K562 (cell line): ENCODE measurements around the gene ABHD16A. TPM values are rescaled to one million over a fixed set of nuclear protein-coding genes. Genes with fewer than 3 reads are reported as not detected.

Source experiments
- DDX20 ChIP-seq: fragments of 450-650 bp; IDR thresholded peaks from 2 replicates; pipeline ENCODE4 v1.6.1; 2016; ENCODE audit warnings: missing genetic modification characterization, low read depth, mild to moderate bottlenecking, missing compliant biosample characterization, moderate library complexity
- GABPB2 ChIP-seq: fragments of 250-450 bp; sonication (Bioruptor Pico); conservative IDR thresholded peaks from 2 replicates; pipeline ENCODE4 v1.5.1; 2021; ENCODE audit warnings: mild to moderate bottlenecking
- HDAC2 ChIP-seq: fragments of 450-650 bp; IDR thresholded peaks from 2 replicates; pipeline ENCODE4 v1.6.1; 2016; ENCODE audit warnings: mild to moderate bottlenecking
- KLF16 ChIP-seq: IDR thresholded peaks from 2 replicates; pipeline ENCODE4 v1.6.1; 2016; ENCODE audit warnings: antibody characterized with exemption
- LARP7 ChIP-seq: fragments of 450-650 bp; IDR thresholded peaks from 2 replicates; pipeline ENCODE4 v1.6.1; 2016
- MAZ ChIP-seq, 2 experiments: fragments of 450-650 bp in 1 of 2; sonication (generic) in 1 of 2; formaldehyde crosslinking; IDR thresholded peaks in 1 of 2; conservative IDR thresholded peaks in 1 of 2; 2 replicates each; pipeline versions ENCODE4 v1.4.0 to v1.5.0; 2020; ENCODE audit warnings: mild to moderate bottlenecking in 1 of 2, missing genetic modification reagents in 1 of 2
- MTA2 ChIP-seq: fragments of 450-650 bp; IDR thresholded peaks from 2 replicates; pipeline ENCODE4 v1.6.1; 2016; ENCODE audit warnings: low read depth
- NFE2 ChIP-seq: IDR thresholded peaks from 2 replicates; pipeline ENCODE4 v1.6.1; 2014; ENCODE audit warnings: antibody characterized with exemption, low read depth
- POLR3A ChIP-seq: IDR thresholded peaks from 2 replicates; pipeline ENCODE4 v1.6.1; 2011; ENCODE audit warnings: borderline replicate concordance, mild to moderate bottlenecking, moderate library complexity; ENCODE audit not compliant: insufficient read length, insufficient read depth; ENCODE audit errors: extremely low read depth
- YY1 ChIP-seq, 3 experiments: IDR thresholded peaks; 2 replicates each; pipeline ENCODE4 v1.6.1; 2011; ENCODE audit warnings: low read length in 2 of 3, mild to moderate bottlenecking in 2 of 3, moderate library complexity in 2 of 3, borderline replicate concordance in 1 of 3, control low read depth in 1 of 3, low read depth in 1 of 3; ENCODE audit not compliant: insufficient read depth in 3 of 3, insufficient replicate concordance in 2 of 3, control insufficient read depth in 1 of 3, insufficient read length in 1 of 3; ENCODE audit errors: extremely low read depth in 1 of 3
- ZNF140 ChIP-seq: fragments of 250-450 bp; sonication (Bioruptor Pico); IDR thresholded peaks from 2 replicates; pipeline ENCODE4 v1.8.0; 2021; ENCODE audit warnings: moderate library complexity, mild to moderate bottlenecking, inconsistent platforms
- ZNF174 ChIP-seq: fragments of 250-450 bp; sonication (Bioruptor Pico); IDR thresholded peaks from 2 replicates; pipeline ENCODE4 v1.4.0; 2020; ENCODE audit warnings: mild to moderate bottlenecking
- ZNF717 ChIP-seq: fragments of 250-450 bp; sonication (Bioruptor Pico); IDR thresholded peaks from 2 replicates; pipeline ENCODE4 v1.5.0; 2021
- ZSCAN32 ChIP-seq: fragments of 450-650 bp; formaldehyde crosslinking; IDR thresholded peaks from 2 replicates; pipeline ENCODE4 v1.4.0; 2020; ENCODE audit warnings: mild to moderate bottlenecking, moderate library complexity
- polyA plus RNA-seq, 8 experiments: library from polyadenylated mRNA; depleted of rRNA in 4 of 8; stranded (reverse) in 5 of 8; unstranded in 3 of 8; fragments of >200 nt; fragmentation: Nextera tagmentation in 2 of 8; fragmentation: Illumina TruSeq in 1 of 8; extraction: Ambion mirVana in 2 of 8; extraction: Trizol in 1 of 8; gene quantifications; 2 replicates each; pipeline versions ENCODE4 v1.2.1 to v1.2.3, GENCODE V29; 2011 to 2014; ENCODE audit warnings: inconsistent platforms in 1 of 8, missing spikeins in 1 of 8
- total RNA-seq, 7 experiments: library from RNA; depleted of rRNA in 6 of 7; stranded (reverse); fragments of >200 nt in 6 of 7; fragmentation: Illumina TruSeq in 2 of 7; extraction: Trizol in 2 of 7; gene quantifications; 2 replicates each; pipeline versions ENCODE4 v1.2.1 to v1.2.3, GENCODE V29; 2011 to 2021; ENCODE audit warnings: low replicate concordance in 1 of 7
- TF ChIP-seq, protein P1 (sequence below): fragments of 450-650 bp; formaldehyde crosslinking; conservative IDR thresholded peaks from 2 replicates; pipeline ENCODE4 v1.4.0; 2022; ENCODE audit warnings: mild to moderate bottlenecking, missing genetic modification characterization
- TF ChIP-seq, protein P2 (sequence below): fragments of 450-650 bp; formaldehyde crosslinking; IDR thresholded peaks from 2 replicates; pipeline ENCODE4 v1.4.0; 2020; ENCODE audit warnings: mild to moderate bottlenecking, moderate library complexity
- TF ChIP-seq, protein P3 (sequence below): fragments of 250-450 bp; sonication (Bioruptor Pico); IDR thresholded peaks from 2 replicates; pipeline ENCODE4 v1.9.0; 2021; ENCODE audit warnings: mild to moderate bottlenecking, inconsistent platforms
- TF ChIP-seq, protein P4 (sequence below): sonication (generic); formaldehyde crosslinking; IDR thresholded peaks from 2 replicates; pipeline ENCODE4 v1.8.0; 2023; ENCODE audit warnings: mild to moderate bottlenecking, missing genetic modification reagents
- TF ChIP-seq, protein P5 (sequence below): sonication (generic); formaldehyde crosslinking; IDR thresholded peaks from 2 replicates; pipeline ENCODE4 v1.8.0; 2022; ENCODE audit warnings: mild to moderate bottlenecking, missing genetic modification reagents

ABHD16A gene
- total and polyA plus RNA-seq, 9 of the 15 experiments (the other 6 are each of a cell fraction or from before 2014, with no cell fraction given) = 25.8 to 120 (median 81.6) TPM

DNA sequence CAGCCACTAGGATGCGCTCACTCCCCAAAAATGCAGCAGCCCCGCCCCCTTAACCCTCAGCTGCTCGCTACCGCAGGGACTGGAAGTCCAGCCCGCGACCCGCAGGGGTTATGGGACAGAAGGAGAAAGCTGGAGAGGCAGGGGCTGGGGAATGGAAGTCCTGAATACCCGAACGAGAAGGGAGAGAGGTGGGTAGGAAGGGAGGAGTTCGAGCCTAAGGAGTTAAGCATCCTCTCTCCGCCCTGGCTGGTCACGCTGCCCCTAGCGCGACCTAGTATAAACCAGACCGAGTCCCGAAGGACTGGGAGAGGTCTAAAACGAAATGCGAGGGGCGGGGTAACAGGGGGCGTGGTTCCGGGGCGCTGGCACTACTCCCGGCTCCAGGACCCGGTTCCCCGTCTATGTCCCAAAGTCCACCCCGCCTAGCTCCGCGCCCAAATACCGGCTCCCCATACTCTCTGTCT is 26.4 kb upstream of the ABHD16A start (continued):
- TF ChIP-seq ZNF140 (CRISPR knock-in tag) (no peak), DDX20 (tag) (no peak), POLR3A (no peak), LARP7 (no peak), KLF16 (no peak), ZNF717 (CRISPR knock-in tag) (no peak), NFE2 (no peak), MTA2 (no peak), GABPB2 (no peak; the same call in 1 of the 2 replicates), HDAC2 (peak; percentile 97), ZNF174 (CRISPR knock-in tag) (no peak), MAZ (CRISPR knock-in tag; conservative IDR thresholded peaks at IDR 0.05 in 1 of 2, IDR thresholded peaks at IDR 0.05 in 1 of 2) (peak in 1 of 2 experiments; percentile 86; a peak in 3 of 4 replicates), YY1 (IDR thresholded peaks at IDR 0.05; ENCODE audit: borderline replicate concordance in 1 of 3, control insufficient read depth in 1 of 3, extremely low read depth in 1 of 3, insufficient read depth in 3 of 3, insufficient read length in 1 of 3, insufficient replicate concordance in 2 of 3, low read depth in 1 of 3, low read length in 2 of 3) (peak in 1 of 3 experiments; percentile 34), ZSCAN32 (CRISPR knock-in tag) (peak; percentile 32; the same call in 1 of the 2 replicates)
- TF ChIP-seq, protein P1, sequence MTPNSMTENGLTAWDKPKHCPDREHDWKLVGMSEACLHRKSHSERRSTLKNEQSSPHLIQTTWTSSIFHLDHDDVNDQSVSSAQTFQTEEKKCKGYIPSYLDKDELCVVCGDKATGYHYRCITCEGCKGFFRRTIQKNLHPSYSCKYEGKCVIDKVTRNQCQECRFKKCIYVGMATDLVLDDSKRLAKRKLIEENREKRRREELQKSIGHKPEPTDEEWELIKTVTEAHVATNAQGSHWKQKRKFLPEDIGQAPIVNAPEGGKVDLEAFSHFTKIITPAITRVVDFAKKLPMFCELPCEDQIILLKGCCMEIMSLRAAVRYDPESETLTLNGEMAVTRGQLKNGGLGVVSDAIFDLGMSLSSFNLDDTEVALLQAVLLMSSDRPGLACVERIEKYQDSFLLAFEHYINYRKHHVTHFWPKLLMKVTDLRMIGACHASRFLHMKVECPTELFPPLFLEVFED = no peak
- TF ChIP-seq, protein P2, sequence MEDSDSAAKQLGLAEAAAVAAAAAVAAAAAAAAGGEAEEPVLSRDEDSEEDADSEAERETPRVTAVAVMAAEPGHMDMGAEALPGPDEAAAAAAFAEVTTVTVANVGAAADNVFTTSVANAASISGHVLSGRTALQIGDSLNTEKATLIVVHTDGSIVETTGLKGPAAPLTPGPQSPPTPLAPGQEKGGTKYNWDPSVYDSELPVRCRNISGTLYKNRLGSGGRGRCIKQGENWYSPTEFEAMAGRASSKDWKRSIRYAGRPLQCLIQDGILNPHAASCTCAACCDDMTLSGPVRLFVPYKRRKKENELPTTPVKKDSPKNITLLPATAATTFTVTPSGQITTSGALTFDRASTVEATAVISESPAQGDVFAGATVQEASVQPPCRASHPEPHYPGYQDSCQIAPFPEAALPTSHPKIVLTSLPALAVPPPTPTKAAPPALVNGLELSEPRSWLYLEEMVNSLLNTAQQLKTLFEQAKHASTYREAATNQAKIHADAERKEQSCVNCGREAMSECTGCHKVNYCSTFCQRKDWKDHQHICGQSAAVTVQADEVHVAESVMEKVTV (CRISPR knock-in tag) = peak; percentile 99
- TF ChIP-seq, protein P3, sequence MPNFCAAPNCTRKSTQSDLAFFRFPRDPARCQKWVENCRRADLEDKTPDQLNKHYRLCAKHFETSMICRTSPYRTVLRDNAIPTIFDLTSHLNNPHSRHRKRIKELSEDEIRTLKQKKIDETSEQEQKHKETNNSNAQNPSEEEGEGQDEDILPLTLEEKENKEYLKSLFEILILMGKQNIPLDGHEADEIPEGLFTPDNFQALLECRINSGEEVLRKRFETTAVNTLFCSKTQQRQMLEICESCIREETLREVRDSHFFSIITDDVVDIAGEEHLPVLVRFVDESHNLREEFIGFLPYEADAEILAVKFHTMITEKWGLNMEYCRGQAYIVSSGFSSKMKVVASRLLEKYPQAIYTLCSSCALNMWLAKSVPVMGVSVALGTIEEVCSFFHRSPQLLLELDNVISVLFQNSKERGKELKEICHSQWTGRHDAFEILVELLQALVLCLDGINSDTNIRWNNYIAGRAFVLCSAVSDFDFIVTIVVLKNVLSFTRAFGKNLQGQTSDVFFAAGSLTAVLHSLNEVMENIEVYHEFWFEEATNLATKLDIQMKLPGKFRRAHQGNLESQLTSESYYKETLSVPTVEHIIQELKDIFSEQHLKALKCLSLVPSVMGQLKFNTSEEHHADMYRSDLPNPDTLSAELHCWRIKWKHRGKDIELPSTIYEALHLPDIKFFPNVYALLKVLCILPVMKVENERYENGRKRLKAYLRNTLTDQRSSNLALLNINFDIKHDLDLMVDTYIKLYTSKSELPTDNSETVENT (CRISPR knock-in tag) = peak; percentile 58; the same call in 1 of the 2 replicates
- TF ChIP-seq, protein P4, sequence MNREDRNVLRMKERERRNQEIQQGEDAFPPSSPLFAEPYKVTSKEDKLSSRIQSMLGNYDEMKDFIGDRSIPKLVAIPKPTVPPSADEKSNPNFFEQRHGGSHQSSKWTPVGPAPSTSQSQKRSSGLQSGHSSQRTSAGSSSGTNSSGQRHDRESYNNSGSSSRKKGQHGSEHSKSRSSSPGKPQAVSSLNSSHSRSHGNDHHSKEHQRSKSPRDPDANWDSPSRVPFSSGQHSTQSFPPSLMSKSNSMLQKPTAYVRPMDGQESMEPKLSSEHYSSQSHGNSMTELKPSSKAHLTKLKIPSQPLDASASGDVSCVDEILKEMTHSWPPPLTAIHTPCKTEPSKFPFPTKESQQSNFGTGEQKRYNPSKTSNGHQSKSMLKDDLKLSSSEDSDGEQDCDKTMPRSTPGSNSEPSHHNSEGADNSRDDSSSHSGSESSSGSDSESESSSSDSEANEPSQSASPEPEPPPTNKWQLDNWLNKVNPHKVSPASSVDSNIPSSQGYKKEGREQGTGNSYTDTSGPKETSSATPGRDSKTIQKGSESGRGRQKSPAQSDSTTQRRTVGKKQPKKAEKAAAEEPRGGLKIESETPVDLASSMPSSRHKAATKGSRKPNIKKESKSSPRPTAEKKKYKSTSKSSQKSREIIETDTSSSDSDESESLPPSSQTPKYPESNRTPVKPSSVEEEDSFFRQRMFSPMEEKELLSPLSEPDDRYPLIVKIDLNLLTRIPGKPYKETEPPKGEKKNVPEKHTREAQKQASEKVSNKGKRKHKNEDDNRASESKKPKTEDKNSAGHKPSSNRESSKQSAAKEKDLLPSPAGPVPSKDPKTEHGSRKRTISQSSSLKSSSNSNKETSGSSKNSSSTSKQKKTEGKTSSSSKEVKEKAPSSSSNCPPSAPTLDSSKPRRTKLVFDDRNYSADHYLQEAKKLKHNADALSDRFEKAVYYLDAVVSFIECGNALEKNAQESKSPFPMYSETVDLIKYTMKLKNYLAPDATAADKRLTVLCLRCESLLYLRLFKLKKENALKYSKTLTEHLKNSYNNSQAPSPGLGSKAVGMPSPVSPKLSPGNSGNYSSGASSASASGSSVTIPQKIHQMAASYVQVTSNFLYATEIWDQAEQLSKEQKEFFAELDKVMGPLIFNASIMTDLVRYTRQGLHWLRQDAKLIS (CRISPR knock-in tag) = no peak
- TF ChIP-seq, protein P5, sequence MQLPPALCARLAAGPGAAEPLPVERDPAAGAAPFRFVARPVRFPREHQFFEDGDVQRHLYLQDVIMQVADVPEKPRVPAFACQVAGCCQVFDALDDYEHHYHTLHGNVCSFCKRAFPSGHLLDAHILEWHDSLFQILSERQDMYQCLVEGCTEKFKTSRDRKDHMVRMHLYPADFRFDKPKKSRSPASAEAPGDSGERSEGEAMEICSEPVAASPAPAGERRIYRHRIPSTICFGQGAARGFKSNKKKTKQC = no peak
